A549 (cell line): Measurements from ENCODE around the gene HCFC1R1. TPM values are rescaled to one million over a fixed set of nuclear protein-coding genes. Genes with fewer than 3 reads are reported as not detected.
"Not testable (repeated sequence)": the region's sequence is repeated elsewhere in the genome, so short reads cannot be mapped to it uniquely, and the experiment has no call there.

ENCODE experiments used
- ATAC-seq, 2 experiments: fragments of 200-7000 bp in 1 of 2; fragments of >200 bp in 1 of 2; cut with Nextera tagmentation in 1 of 2; cut with Tn5 transposase in 1 of 2; 3 replicates each; pipeline versions ENCODE4 v1.8.0 to v1.9.1; 2018 to 2020; ENCODE audit warnings: mild to moderate bottlenecking in 1 of 2, moderate library complexity in 1 of 2
- CTCF ChIA-PET: fragments of 300-600 bp; sonication (Branson Sonifier 250); formaldehyde crosslinking; extraction: SDS; loops from one replicate; lab custom pipeline; 2021; ENCODE audit warnings: antibody characterized with exemption, inconsistent platforms; lab: Yijun Ruan, JAX
- POLR2A ChIA-PET: fragments of 350-600 bp; formaldehyde crosslinking; extraction: SDS; loops from one replicate; lab custom pipeline; 2021; ENCODE audit warnings: antibody characterized with exemption, inconsistent platforms; lab: Yijun Ruan, JAX
- DNase-seq, 2 experiments: peaks; one replicate each; pipeline versions ENCODE4 v3.0.0 to v3.0.0-alpha.2; 2011 to 2016; ENCODE audit warnings: low read depth in 1 of 2, low spot score in 1 of 2
- FAIRE-seq: peaks from 2 replicates; lab custom pipeline; 2011; peaks lifted over from hg19 to GRCh38; lab: Jason Lieb, UNC
- H3K27ac ChIP-seq, 2 experiments: fragments of >200 bp; sonication (Bioruptor Twin); formaldehyde crosslinking; 3 replicates each; pipeline ENCODE4 v1.5.1; 2016 to 2017
- H3K4me1 ChIP-seq: fragments of >200 bp; sonication (Bioruptor Twin); formaldehyde crosslinking; 3 replicates; pipeline ENCODE4 v1.6.1; 2016
- H3K4me2 ChIP-seq: fragments of >200 bp; sonication (Bioruptor Twin); formaldehyde crosslinking; 3 replicates; pipeline ENCODE4 v1.6.1; 2016
- H3K4me3 ChIP-seq: fragments of >200 bp; sonication (Bioruptor Twin); formaldehyde crosslinking; 3 replicates; pipeline ENCODE4 v1.5.1; 2016
- H3K9me3 ChIP-seq: fragments of >200 bp; sonication (Bioruptor Twin); formaldehyde crosslinking; 3 replicates; pipeline ENCODE4 v1.6.1; 2016
- CBX2 ChIP-seq: fragments of 200-600 bp; sonication (generic); IDR thresholded peaks from 2 replicates; pipeline ENCODE4 v1.6.1; 2016; ENCODE audit warnings: low read depth, mild to moderate bottlenecking, borderline replicate concordance
- CEBPB ChIP-seq, 2 experiments: fragments of >200 bp in 1 of 2; sonication (Bioruptor Twin) in 1 of 2; formaldehyde crosslinking in 1 of 2; IDR thresholded peaks; 2 replicates each; pipeline ENCODE4 v1.6.1; 2012 to 2016
- EHF ChIP-seq: fragments of 250-450 bp; sonication (Bioruptor Pico); IDR thresholded peaks from 2 replicates; pipeline ENCODE4 v1.5.0; 2020; ENCODE audit warnings: mild to moderate bottlenecking
- EHMT2 ChIP-seq: fragments of 200-600 bp; sonication (generic); IDR thresholded peaks from 2 replicates; pipeline ENCODE4 v1.6.1; 2016; ENCODE audit warnings: antibody characterized with exemption, low read depth, mild to moderate bottlenecking, moderate library complexity
- FOSL2 ChIP-seq, 2 experiments: fragments of 450-650 bp in 1 of 2; fragments of >200 bp in 1 of 2; sonication (Bioruptor Twin) in 1 of 2; formaldehyde crosslinking; IDR thresholded peaks; 2 replicates each; pipeline versions ENCODE4 v1.5.0 to v1.6.1; 2016 to 2020; ENCODE audit warnings: mild to moderate bottlenecking in 1 of 2, moderate library complexity in 1 of 2
- KDM5A ChIP-seq: fragments of 200-600 bp; sonication (generic); IDR thresholded peaks from 2 replicates; pipeline ENCODE4 v1.6.1; 2016; ENCODE audit warnings: antibody characterized with exemption, mild to moderate bottlenecking
- NPAS2 ChIP-seq: fragments of 250-450 bp; sonication (Bioruptor Pico); IDR thresholded peaks from 2 replicates; pipeline ENCODE4 v1.8.0; 2022; ENCODE audit warnings: mild to moderate bottlenecking, moderate library complexity, borderline replicate concordance
- PHF8 ChIP-seq: fragments of 200-600 bp; sonication (generic); IDR thresholded peaks from 2 replicates; pipeline ENCODE4 v1.6.1; 2016; ENCODE audit warnings: low read depth, mild to moderate bottlenecking, antibody characterized with exemption, moderate library complexity, borderline replicate concordance
- POLR2AphosphoS2 ChIP-seq: conservative IDR thresholded peaks from 2 replicates; pipeline ENCODE4 v1.6.1; 2012; ENCODE audit warnings: low read length, improper control_type of control experiment, inconsistent platforms
- RAD21 ChIP-seq, 2 experiments: fragments of >200 bp in 1 of 2; sonication (Bioruptor Twin) in 1 of 2; formaldehyde crosslinking in 1 of 2; IDR thresholded peaks in 1 of 2; conservative IDR thresholded peaks in 1 of 2; 2 replicates in 1 of 2; 3 replicates in 1 of 2; pipeline ENCODE4 v1.6.1; 2012 to 2018; ENCODE audit warnings: inconsistent platforms in 1 of 2
- SREBF2 ChIP-seq: fragments of 450-650 bp; IDR thresholded peaks from 2 replicates; pipeline ENCODE4 v1.6.1; 2014; ENCODE audit warnings: mild to moderate bottlenecking, moderate library complexity
- ZSCAN20 ChIP-seq: fragments of 250-450 bp; sonication (Bioruptor Pico); IDR thresholded peaks from 2 replicates; pipeline ENCODE4 v1.8.0; 2022; ENCODE audit warnings: mild to moderate bottlenecking, moderate library complexity
- WGBS: methylation state at CpG from one replicate; pipeline ENCODE4 v1.1.6; 2017; ENCODE audit errors: missing lambda C conversion rate; 5-methylcytosine and 5-hydroxymethylcytosine counted together
- polyA plus RNA-seq, 4 experiments: library from polyadenylated mRNA; depleted of rRNA in 3 of 4; stranded (reverse); fragments of >200 nt; fragmentation: RNase III in 1 of 4; extraction: RNeasy Plus Mini Kit Qiagen cat#74134 plus additional on column Dnase treatment in 1 of 4; gene quantifications; 2 replicates in 3 of 4; 3 replicates in 1 of 4; pipeline ENCODE4 v1.2.3, GENCODE V29; 2011 to 2017

HCFC1R1 gene
- polyA plus RNA-seq, 2 of the 4 experiments (the other 2 are of a cell fraction) = 46.4 to 179 TPM

GRCh38 chr16:3056336-3057180 is 32.8 kb upstream of the HCFC1R1 start:
- ChIA-PET POLR2A (no interaction called here), CTCF (interaction anchor here (1.3 to 12.4 kb wide), 4 partner anchors 25 to 73 kb away, joined by 3 to 186 read pairs (median 6); partner anchors contain the start of gene ZNF213)
- FAIRE-seq = no peak
- Histone ChIP-seq H3K4me1 (peaks cover 10% of the 10 kb centered on the region), H3K4me2 (no peak overlapping the region), H3K27ac (no peak overlapping the region), H3K4me3 (no peak overlapping the region), H3K9me3 (no peaks in the 10 kb centered on the region)
- TF ChIP-seq FOSL2 (IDR thresholded peaks at IDR 0.05) (no peak), FOSL2 (CRISPR knock-in tag; IDR thresholded peaks at IDR 0.05) (no peak), SREBF2 (no peak), ZSCAN20 (no peak), EHF (CRISPR knock-in tag) (no peak), CBX2 (no peak), RAD21 (conservative IDR thresholded peaks at IDR 0.05 in 1 of 2, IDR thresholded peaks at IDR 0.05 in 1 of 2) (no peak), CEBPB (IDR thresholded peaks at IDR 0.05) (no peak), PHF8 (no peak), NPAS2 (CRISPR knock-in tag) (no peak)
- 81% methylated on average over 19 of the region's 19 CpGs for WGBS
- ATAC-seq = no peak
- DNase-seq = no peak

GRCh38 chr16:3055734-3056115 is 32.0 kb upstream of the HCFC1R1 start:
- FAIRE-seq, H3K4me3 ChIP-seq, POLR2A ChIA-PET, ATAC-seq, H3K9me3 ChIP-seq, H3K4me2 ChIP-seq, H3K27ac ChIP-seq, DNase-seq, H3K4me1 ChIP-seq: not testable (repeated sequence)
- CTCF ChIA-PET = interaction anchor here (1.3 to 12.4 kb wide), 4 partner anchors 24 to 74 kb away, joined by 3 to 186 read pairs (median 6); partner anchors contain the start of gene ZNF213
- WGBS = 82% methylated on average over 7 of the region's 9 CpGs

DNA sequence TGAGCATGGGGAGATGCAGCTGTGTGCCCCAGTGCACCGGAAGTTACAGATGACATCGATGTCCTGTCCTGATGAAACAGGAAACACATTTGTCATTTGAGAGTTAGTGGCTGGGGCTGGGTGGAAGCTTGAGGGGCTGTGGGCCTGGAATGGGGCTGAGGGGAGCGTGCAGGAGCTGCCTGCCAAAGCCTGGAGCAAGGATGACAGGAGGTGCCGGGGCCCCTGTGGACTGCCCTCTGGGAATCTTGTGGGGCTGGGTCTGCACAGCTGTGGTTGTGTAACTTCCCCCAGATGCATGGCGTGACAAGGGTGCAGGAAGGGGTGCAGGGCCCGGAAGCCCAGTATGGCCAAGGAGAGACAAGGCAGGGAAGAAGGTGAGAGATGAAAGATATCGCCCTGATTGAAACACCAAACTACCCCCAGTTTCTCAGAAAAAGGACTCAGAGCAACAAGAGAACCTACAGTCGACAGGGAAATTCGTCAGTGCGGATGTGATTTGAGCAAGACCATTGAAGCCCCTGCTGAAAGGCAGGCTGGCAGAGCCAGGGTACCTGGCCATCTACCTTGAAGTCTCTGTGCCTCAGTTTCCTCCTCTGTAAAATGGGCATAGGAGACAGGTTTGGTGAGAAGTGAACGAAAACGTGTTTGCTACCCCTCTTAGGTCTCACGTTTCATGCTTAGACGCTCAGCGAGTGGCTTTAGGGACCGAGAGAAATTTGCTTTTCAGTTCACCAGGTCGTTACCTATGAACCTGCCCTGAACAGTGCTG is 31.4 kb upstream of the HCFC1R1 start:
- CTCF ChIA-PET = interaction anchor here (0.7 to 12.4 kb wide), 4 partner anchors 18 to 74 kb away, joined by 4 to 186 read pairs (median 6); partner anchors contain the start of genes BICDL2 and ZNF213
- ATAC-seq (no peak), FAIRE-seq (no peak), DNase-seq (no peak)
- Histone ChIP-seq H3K4me1 (peaks cover 10% of the 10 kb centered on the region), H3K4me2 (no peak overlapping the region), H3K9me3 (no peaks in the 10 kb centered on the region), H3K4me3 (no peak overlapping the region), H3K27ac (no peak overlapping the region)
- TF ChIP-seq POLR2AphosphoS2 = no peak
- TF ChIP-seq EHMT2 = no peak
- no peak for TF ChIP-seq KDM5A
- WGBS = 85% methylated on average over 17 of the region's 17 CpGs
- POLR2A ChIA-PET = no interaction called here

- ATAC-seq = 0 out of 6 replicates have a peak, but pooled peaks of 1 of the 2 experiments have one; percentile 8
- whole genome bisulfite sequencing = 91% methylated on average over 9 of the region's 13 CpGs
- FAIRE-seq, H3K4me1 ChIP-seq, H3K9me3 ChIP-seq, H3K4me2 ChIP-seq, DNase-seq, H3K27ac ChIP-seq, POLR2A ChIA-PET, CTCF ChIA-PET, H3K4me3 ChIP-seq: not testable (repeated sequence)
Measured at GRCh38 chr16:3053330-3053710, 29.6 kb upstream of the HCFC1R1 start.

DNA sequence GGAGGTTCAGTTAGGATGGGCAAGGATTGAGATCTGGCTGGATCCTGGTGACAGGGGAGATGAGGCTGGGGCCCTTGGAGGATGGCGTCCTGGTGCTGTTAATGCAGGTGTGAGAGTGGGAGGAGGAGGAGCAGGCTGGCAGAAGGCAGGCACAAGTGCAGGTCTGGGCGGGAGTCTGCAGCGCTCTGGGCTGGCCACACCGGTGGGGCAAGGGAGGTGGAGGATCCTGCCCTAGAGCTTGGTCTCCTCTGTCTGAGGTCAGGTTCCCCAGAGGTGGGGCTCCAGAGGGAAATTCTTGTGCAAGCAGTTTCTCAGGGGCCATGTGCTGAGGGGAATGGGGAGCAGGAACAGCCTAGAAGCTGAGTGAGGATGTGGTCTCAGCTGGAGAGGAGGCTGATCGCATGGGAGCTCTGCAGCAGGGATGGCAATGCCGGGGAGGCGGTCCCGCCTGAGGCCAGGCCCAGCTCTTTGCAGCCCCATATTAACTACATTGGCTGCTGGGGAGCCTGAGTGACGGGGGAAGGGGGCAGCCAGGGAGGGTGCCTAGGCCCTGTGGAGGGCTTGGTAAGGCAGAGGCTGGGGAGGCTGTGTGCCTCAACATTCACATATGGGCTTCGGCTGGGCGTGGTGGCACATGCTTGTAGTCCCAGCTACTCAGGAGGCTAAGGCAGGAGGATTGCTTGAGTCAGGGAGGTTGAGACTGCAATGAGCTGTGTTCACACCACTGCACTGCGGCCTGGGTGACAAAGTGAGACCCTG is 29.0 kb upstream of the HCFC1R1 start:
- 81% methylated on average over 11 of the region's 12 CpGs for WGBS
- POLR2A ChIA-PET, ATAC-seq, H3K4me3 ChIP-seq, H3K27ac ChIP-seq, H3K9me3 ChIP-seq, DNase-seq, H3K4me2 ChIP-seq, H3K4me1 ChIP-seq, FAIRE-seq: not testable (repeated sequence)
- CTCF ChIA-PET = interaction anchor here (6.2 kb wide), 1 partner anchor 21 kb away, joined by 104 read pairs; no protein-coding TSS in a partner anchor
